GM21390 (cell line): Measurements from ENCODE around the gene EIF4E3.

Experiments used
- ATAC-seq: cut with Tn5 transposase; IDR thresholded peaks from one replicate; pipeline ENCODE4 v1.9.1; 2021; ENCODE audit not compliant: unreplicated experiment

Gene EIF4E3

DNA sequence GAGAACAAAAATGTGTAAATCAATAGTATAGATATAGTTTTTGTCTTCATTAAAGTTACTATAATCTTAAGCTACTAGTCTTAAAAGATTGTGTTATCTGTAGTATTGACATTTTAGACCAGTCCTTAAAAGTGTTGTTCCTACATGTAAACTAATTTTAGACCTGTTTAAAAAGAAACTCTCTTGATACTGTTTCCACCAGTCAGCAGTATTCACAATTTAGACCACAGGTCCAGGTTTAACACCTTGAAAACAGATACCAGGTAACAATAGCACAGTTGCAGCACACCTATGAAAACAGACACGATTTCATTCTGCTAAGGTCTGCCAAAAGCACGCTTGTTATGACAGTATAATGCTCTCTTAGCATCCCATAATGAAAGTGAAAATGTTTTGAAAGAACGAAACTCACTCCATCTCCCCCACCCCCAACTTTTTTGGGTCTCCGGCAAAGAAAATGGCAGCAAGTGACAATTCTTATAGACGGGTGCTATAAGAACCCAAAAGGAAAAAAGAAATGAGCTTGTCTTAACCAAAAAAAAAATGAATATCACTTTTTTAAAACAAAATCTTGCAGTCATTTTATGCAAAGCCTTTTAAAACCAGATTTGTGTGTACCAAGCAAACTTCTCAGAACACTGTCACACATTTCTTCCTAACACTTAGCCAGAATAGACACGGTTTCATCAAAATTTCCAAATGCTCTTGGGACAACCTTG lies 1.6 kb downstream of the EIF4E3 start:
- peak; percentile 47 for ATAC-seq

DNA sequence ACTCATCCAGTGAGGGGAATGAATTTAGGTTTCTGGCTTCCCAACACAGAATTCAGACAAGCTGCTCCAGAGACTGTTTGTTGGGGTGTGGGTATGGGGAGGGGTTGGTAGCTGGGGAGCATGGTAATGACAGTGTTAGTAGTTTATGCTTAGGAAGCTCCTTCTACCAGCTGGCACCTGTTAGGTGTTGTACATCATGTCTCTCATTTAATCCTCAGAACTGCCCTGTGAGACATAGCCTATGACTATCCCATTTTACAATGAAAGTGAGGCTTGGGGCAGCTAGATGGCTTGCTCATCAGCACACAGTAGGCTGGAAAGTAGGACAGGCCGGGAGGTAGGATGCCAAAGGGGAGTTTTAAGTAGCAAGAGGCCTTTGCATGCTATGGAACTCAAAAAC lies 2.5 kb downstream of the EIF4E3 start:
- ATAC-seq, result no peak

DNA sequence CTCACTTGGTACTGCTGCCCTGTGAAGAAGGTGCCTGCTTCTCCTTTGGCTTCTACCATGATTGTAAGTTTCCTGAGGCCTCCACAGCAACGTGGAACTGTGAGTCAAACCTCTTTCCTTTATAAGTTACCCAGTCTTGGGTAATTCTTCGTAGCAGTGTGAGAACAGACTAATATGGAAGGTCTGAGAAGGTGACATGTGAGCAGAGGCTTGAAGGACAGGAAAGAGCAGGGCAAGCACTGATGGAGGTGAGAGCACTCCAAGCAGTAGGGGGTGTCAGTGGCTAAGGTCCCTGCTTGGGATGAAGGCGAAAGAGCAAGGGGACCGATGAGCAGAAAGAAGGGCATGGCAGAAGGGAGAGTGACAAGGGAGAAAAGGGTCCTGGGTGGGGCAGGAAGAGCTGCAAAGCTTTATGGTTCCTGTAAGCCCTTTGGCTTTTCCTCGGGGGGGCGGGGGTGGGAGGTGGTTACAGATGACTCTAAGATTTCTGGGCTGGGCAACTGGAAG lies 3.5 kb downstream of the EIF4E3 start:
- no peak for ATAC-seq

DNA sequence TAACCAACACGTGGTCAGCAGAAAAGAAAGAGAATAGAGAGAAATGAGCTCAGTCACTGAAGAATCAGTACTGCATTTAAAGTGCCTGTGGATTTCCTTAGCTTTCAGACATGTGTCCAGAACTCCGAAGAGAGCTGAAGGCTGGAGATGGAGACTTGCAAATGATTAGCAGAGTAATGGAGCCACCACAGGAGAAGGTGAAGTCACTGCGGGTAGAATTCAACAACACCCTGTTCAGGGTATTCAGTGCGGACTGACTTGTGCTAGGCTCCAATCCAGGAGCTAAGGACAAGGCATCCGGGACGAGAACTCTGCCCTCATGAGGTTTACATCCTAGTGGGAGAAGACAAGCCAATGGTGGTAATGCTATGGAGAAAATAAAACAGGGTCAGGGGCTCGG lies 4.2 kb downstream of the EIF4E3 start:
- no peak for ATAC-seq

DNA sequence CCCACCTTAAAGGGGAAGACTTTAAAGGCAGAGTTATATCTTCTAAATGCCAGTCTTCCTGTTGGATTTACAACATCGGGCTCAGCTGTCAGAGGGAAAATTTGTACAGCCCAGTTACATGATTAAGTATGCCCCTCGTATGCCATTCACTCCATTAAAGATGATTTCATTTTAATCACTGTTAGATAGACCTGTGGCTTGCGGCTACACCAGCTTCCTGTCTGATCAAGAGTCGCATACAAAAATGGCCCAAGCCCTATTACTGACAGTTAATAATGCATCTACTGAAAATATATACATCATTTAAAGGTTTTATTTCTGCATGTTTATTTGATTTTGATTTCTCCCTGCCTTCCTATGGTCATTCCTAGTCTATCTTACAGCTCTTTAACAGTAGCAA lies 7.1 kb downstream of the EIF4E3 start:
- ATAC-seq, result no peak

DNA sequence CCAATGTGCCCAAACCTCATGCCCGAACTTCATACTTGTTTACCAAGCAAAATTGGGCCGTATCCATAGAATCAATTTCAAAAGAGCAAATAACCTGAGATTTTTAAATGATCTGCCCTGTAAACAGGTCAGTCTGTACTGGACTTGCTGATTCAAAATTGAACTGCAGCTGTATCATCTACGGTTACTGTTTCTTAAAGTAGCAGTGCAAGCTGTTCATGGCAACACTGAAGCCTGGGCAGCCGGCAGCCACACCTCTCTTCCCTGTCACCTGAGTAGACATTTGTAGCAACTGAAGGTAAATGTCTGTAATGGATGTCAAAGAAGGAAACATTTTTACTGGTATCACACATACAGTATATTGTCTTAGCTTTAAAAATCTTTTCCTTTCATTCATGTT lies 10.6 kb downstream of the EIF4E3 start:
- ATAC-seq, result no peak

DNA sequence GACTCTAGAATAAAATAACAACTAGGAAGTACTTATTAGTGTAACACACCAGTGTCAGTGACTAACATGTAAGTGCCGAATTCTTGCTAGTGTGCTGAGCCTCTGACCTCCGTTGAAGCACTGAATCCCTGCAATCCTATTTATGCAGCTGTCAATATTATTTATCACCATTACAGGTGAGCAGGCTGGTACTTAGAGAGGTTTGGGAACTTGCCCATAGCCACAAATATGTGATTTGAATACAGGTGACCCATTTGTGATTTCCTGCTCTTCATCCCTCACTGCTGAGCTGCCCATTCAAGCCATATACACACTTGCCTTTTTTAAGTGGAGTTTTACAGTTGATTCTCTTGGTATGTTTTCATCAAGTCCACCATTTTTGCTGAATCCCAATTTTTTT lies 12.2 kb downstream of the EIF4E3 start:
- ATAC-seq, result no peak

DNA sequence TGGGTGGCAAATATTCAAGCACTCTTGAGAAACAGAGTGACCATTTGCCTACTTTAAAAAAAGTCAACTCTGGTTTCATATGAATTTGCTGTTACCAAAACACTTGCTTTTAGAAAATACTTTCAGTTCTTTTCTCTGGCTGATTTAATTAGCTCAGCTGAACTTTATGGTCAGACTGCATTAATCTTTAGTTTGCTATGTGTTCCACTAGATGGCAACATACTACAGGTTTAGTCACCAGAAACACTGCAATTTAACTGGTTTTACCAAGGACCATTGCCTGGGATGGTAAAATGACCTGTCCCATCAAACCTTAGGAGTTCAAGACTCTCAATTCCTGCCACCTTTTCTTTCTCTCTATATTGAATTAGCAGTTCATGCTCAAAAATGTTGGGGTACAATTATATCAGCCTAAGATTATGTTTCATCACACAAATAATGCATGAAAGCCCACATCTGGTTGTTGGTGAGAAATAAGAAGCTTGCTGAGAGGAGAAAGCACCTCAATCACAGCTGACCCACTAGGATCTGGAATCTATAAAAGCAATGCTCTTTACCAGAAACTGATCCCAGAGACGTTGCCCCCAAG lies 14.2 kb downstream of the EIF4E3 start:
- peak; percentile 72 for ATAC-seq

DNA sequence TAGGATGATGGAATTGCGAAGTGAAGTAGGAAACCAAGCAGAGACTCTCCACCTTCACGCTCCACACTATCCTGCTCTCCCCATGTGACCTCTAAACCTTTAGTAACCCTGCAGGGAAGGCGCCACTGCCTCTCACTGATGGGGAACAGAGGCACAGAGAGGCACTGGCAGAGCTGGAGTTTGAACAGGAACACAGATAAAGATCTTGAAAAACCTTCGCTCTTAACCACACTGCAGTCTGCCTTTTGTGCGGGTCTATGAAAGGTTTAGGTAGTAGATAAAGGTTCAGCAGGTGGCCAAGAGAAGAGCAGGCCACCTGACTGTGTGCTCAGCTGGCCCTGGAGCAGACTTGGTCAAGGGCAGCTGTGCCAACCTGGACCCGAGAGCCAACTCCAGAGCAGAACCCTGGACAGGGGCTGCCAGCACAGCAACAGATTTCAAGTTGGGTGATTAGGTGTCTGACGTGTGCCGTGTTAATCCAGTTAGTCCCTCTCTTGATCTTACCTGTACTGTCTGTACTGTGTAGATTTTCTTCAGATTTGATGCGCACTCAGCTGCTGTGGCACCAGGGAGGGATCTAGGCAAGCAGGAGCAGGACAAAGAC lies 15.2 kb downstream of the EIF4E3 start:
- no peak for ATAC-seq

DNA sequence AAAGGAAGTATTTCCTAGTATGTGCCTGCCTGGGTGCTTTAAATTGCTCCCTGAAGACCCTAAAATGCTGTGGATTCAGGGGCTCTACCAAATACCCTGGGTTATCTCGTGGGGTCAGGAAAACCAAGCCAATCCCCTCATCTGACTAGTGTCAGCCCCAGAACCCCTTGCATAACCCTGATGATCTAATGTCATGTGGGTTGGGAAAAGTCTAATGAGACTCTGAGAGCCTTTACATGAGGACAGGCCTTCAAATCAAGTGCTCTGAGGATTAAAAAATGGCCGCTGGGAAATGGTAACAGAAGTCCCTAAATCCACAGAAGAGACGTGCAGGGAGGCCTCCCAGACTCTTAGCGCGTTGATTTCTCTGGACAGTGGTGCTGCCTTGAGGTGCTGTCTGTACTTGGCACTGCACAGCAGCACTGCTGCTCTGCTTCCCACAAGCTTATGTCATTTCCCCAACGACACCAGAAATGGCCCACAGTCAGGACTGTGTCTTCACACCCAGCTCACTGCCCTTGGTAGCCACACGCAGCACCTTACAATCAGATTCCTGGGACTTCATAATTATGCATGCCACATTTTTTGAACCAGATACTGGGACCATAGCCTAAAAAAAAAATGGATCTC lies 16.6 kb downstream of the EIF4E3 start:
- ATAC-seq, result no peak

DNA sequence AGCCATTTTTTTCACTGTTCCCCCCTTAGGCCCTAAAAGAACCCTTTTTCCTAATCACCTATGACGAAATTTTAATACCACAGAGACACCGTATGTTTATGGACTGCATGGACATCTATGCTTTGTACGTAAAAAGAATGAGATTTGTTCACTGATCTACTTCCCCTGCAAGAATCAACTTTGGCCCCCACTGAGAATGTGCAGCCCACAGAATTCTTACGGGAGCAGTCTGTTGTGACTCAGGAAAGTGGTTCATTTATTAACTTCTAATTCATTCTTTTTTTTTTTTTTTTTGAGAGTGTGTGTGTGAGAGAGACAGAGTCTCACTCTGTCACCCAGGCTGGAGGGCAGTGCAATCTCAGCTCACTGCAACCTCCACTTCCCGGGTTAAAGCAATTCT lies 17.6 kb downstream of the EIF4E3 start:
- ATAC-seq, result no peak

DNA sequence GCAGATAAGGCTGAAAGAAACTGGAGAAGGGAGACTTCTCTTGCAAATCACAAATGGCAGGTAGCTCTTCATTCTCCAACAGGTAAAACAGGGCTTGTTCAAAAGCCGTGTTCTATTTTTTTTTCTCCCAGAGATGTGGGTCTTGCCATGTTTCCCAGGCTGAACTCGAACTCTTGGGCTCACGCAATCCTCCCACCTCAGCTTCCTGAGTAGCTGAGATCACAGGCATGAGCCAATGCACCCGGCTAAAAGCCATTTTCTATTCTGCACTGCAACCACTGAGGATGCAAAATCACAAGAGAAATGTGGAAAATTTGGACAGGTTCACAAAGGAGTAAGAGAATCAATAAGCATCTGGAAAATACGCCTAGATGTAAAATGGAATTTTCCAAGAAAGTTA lies 19.5 kb downstream of the EIF4E3 start:
- no peak for ATAC-seq

DNA sequence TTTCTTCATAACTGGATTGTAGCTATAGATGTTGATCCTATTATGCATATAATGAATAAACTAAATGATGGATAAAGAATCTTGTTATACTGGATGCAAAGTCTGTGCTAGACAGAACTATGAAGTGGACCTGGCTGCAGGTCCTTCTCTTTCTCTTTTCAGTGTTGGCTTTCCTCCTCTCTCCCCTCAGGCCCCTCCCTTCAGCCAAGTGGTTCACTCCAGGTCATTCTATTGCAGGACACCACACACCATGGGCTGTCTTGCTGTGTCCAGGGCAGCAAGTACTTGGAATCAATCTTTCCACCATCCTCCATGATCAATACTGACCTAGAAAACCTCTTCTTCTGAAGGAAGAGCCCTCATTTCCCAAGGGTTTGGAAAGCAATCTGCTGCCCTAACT lies 20.3 kb downstream of the EIF4E3 start:
- no peak for ATAC-seq

DNA sequence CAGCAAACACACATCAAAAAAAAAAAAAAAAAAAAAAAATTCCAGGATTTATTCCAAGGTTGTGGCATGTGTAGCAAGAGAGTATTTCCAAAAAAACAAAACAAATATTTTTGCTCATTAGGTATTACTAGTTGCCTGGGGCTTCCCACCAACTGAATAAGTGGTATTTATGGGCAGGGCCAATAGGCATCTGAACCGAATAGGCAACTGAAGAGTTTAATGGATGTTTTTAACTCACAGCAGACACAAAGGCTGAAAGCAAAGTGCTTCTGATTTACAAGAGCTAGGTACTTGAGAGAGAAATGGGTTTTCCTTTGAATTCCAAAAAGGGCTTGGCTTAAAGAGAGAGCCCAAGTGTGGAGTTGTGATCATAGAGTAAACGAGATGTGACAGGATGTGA lies 21.4 kb downstream of the EIF4E3 start:
- no peak for ATAC-seq

DNA sequence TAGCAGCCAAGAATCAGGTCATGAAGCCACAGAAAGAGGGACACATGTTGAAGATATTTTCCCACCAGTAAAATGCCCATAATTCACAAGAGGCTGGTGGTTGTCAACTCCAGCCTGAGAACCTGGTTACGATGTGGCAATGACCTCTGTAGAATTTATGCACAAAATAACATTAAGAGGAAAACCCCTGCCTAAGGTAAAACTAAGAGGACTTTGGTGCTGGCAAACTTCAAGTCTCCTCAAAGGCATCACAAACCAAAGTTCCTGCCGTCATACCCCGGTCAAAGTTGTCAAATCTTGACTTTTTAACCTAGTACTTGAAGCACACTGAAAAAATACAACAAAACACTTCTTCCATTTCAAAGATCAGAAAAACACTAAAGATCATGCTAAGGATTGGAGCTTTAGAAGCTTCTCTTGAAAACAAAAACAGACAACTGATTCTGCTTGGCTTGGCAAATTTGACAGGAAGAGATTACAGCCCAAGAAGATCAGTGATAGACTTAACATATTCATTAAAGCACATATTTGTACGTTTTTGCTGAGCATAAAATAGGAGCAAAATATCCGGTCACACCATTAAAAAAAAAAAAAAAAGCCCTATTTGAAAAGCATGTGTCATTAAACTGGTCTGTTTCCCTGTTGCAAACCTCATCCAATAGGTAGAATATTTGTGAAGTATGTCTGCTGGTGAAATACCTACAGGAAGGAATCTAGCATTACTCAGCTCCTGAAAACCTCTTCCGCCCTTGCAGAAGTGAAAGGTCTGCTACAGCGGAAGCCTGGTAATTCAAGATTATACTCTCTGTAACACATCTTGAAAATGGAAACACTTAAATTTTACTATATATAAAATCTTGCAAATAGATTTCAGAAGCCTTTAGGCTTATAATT lies 22.8 kb downstream of the EIF4E3 start:
- ATAC-seq, result peak; percentile 61

DNA sequence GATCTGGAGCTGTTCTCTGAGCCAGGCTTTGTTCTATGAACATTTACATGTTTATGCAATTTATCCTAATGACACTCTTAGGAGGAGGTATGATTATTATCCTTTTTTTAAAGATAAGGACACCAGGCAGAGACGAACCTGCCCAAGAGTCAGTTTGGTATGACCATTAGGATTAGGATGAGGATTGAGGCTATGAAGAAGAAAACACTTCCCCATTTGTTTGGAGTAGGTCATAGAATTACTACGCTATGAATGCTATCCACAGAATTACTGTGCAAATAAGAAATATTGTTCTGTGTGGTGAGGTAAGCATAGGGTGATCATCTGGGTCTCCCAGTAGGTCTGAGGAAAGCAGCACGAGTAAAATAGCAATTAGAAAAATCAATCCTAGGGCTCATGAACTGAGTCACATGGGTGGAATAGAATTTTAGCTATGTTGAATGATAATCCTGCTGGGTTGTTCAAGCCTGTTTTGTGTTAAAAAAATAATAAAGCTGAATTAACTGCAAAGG lies 23.9 kb downstream of the EIF4E3 start:
- no peak for ATAC-seq

DNA sequence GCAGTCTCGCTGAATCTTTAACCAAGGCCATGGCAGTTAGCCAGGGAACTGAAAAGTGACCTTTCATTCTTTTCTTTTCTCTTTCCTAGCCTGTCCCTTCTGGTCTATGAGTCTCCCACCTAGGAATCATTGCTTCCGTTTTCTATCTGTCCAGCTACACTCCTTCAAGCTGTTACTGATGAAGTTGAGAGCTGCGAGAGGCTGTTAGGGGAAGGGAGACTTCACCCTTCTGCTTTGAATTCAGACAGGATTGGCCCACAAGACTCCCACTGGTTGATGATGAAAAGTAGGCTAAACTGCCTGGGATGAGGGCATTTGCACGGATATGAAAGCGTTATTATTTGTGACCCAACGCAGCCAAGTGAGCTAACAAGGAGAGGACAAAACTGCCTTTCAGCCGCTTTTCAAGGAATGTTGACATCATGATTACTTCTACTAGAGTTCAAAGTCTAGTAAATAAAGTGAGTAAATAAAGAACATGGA lies 30.2 kb downstream of the EIF4E3 start:
- no peak for ATAC-seq

DNA sequence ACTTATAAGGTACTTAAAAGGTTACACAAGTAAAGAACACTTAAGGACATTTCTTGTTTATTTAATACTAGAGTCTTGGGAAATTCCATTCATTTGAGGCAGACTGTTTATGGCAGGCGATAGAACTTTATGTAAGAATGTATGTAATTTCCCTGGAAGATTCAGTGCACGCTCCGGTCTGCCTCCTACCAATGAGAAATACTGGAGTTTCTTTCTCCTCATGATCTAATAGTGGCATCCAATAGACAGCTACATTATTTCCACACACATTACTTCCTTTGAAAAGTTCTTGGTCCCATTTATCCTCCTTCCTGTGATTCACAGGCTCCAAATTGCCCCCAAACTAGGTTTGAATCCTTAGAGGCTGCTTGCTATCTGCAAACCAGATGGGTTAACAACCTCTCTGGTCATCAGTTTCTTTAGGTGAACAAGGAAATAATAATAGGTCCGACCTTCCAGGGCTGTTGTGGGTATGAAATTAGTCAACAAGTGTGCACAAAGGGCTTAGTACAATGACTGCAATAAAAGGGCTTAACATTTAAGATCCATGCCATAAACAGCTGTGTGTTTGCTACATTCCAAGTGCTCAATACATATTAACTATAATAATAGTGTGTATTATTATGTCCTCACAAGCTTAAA lies 30.7 kb downstream of the EIF4E3 start:
- no peak for ATAC-seq

DNA sequence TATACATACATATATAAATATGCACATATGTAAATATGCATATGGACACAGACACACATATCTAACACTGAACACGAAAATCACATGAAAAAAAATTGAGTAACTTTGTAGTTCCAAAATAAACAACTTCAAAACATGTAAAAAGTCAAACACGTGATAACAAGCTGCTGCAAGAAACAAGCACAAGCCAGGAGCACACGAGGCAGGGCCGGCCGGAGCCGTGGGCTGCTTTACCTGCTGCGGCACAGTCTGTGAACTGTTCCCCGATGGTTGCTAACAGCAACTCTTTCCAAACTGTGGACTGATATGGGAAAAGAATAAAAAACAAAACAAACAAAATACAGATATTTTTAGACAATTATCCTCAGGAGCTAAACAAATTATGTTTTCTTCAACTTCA lies 31.6 kb downstream of the EIF4E3 start:
- ATAC-seq, result no peak

DNA sequence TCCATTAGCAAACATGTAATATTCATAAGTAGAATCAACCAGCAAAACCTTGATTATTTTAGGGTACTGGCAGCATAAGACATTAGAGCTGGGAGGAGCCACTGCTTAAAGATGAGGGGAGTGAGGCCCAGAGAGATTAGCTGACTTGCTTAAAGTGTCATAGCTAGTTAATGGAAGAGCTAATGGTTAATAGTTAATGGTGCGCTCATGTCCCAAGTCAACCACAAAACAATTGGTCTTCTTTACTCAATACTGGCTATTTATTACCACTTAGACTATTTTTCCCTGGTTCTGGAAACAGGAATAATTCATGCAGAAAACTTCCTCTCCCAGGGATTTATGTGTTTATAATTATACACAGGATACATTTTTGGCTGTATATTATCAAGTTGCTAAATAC lies 33.1 kb downstream of the EIF4E3 start:
- ATAC-seq, result no peak
